ENCODE measurements around the gene BLOC1S6.

BLOC1S6 gene

DNA sequence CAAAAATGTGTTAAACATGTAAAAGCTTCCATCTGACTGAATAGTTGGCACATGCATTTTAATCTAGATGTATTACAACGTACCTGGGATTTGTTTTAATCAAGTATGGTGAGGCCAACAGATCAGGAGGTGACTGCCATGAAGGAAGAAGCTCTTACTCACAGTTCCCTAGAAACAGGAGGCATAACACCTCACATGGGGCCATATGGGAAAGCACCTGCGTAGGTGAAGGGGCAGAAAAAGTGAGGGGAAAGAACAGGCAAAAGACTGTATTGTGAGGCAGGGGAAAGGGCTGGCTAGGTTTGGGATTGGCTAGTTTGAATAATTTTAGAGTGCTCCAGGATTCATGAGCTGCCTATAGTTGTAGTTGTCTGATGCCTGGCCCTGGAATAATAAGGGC lies 57.3 kb downstream of the BLOC1S6 start:
- no peak overlapping the region for H3K27ac ChIP-seq

DNA sequence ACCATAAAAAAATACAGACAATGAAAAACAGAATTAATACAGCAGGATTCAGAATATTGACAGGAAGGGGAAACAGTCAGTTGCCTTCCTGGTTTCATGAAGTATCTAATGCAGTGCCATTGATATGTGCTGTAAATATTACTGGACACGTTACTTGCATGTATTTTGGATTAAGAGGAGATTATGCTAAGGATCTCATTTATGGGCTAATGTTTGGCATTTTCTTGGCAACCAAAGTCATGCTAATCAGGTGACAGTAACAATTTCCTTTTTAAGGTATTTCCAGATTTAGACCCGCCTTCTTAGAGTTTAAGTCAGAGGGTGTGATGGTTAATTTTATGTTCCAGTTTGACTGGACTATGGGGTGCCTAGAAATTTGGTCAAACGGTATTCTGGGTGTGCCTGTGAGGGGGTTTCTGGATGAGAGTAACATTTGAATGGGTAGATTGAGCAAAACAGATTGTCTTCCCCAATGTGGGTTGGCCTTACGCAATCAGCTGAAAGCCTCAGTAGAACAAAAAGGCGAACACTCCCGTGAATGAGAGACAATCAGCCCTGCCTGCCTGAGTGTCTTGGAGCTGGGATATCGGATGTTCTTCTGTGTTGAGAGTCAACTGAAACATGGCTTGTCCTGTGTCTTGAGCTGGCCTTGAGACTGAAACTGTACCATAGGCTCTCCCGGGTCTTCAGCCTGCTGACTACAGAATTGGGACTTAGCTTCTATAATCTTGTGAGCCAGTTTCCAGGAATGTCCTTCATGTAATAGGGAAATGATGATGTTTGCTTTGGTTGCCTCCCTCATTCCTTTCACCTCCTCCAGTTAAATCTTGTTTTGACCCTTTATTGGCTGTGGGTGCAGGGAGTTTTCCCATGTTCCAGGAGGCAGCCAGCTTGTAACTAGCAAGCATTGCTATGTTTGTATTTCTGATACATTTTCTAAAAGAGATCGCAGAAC lies 58.1 kb downstream of the BLOC1S6 start:
- TF ChIP-seq, protein P1, sequence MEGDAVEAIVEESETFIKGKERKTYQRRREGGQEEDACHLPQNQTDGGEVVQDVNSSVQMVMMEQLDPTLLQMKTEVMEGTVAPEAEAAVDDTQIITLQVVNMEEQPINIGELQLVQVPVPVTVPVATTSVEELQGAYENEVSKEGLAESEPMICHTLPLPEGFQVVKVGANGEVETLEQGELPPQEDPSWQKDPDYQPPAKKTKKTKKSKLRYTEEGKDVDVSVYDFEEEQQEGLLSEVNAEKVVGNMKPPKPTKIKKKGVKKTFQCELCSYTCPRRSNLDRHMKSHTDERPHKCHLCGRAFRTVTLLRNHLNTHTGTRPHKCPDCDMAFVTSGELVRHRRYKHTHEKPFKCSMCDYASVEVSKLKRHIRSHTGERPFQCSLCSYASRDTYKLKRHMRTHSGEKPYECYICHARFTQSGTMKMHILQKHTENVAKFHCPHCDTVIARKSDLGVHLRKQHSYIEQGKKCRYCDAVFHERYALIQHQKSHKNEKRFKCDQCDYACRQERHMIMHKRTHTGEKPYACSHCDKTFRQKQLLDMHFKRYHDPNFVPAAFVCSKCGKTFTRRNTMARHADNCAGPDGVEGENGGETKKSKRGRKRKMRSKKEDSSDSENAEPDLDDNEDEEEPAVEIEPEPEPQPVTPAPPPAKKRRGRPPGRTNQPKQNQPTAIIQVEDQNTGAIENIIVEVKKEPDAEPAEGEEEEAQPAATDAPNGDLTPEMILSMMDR (conservative IDR thresholded peaks at IDR 0.05): no peak
- H3K27ac ChIP-seq: no peak overlapping the region

More for the DNA sequence above, 57.3 kb downstream of the BLOC1S6 start:
- TF ChIP-seq, protein P1 (conservative IDR thresholded peaks at IDR 0.05): no peak

DNA sequence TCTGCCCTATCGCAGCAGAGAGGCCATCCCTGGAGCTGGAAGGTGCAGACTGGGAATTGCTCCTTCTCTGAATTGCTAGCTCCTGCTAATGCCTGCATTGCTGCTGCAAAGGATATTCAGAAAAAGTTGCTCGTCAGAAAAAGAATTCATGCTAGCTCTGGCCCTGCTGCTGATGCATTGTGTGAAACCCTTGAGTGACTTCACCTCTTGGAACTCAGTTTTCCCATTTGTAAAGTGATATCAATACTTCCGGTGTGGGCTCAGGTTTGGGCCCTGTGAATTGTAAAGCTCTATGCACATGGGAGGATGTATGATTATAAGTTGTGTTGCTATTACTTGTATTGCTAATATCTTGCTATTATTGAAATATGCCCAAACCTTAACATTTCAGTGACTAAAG lies 59.0 kb downstream of the BLOC1S6 start:
- H3K27ac ChIP-seq: no peak overlapping the region
- TF ChIP-seq, protein P1 (conservative IDR thresholded peaks at IDR 0.05): no peak

DNA sequence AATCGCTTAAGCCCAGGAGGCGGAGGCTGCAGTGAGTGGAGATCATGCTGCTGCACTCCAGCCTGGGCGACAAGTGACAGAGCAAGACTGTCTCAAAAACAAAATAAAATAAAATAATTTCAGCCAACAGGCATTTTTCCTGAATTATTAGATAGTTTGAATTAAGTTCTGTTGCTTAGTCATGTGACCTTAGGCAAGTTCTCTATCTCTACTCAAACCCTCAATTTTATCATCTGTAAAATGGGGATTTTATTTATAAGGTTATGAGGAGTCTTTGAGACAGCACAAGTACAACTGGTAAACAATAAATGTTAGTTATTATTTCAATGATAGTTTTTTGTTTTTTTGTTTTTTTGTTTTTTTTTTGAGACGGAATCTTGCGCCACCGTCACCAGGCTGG lies 60.6 kb downstream of the BLOC1S6 start:
- peak overlapping the region; percentile 76 for H3K27ac ChIP-seq
- TF ChIP-seq, protein P1 (conservative IDR thresholded peaks at IDR 0.05): no peak

DNA sequence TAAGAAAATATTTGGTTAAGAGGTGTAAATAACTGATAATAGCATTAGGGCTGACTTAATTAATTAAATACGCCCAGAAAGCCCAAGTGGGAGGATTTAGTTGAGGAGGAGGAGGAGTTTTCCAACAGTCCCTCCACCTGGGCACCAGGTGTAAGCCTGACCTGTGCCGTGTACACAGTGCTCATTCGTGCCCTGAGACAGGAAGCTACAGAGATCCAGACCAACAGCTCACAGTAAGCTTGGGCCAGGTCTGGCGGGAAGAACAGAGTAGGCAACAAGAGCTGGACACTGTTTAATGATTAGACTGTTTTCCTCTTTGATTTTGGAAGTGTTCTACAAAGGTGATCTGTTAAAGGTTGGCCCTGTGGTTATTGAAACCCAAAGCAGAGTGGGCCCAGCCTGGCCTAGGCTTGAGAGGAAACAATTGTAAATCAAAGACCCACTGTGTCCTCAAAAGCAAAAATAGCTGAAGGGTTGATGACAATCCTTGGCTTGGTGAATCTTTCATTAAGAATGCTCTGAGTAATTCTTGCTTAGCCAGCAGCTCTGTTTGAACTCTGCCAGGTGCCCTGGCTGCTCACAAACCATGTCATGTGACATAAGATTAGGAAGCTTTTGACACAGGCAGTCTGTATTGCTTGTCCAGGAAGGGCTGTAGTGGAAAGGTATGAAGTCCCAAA lies 61.5 kb downstream of the BLOC1S6 start:
- peak overlapping the region; percentile 76 for H3K27ac ChIP-seq
- TF ChIP-seq, protein P1 (conservative IDR thresholded peaks at IDR 0.05): no peak

DNA sequence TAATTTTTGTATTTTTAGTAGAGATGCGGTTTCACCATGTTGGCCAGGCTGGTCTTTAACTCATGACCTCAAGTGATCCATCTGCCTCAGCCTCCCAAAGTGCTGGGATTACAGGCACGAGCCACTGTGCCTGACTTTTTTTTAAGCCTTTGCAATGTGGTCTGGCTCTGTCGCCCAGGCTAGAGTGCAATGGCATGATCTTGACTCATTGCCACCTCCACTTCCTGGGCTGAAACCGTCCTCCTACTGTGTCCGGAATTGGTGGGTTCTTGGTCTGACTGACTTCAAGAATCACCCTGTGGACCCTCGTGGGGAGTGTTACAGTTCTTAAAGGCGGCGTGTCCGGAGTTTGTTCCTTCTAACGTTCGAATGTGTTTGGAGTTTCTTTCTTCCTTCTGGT lies 62.8 kb downstream of the BLOC1S6 start:
- H3K27ac ChIP-seq: peak overlapping the region; percentile 76

DNA sequence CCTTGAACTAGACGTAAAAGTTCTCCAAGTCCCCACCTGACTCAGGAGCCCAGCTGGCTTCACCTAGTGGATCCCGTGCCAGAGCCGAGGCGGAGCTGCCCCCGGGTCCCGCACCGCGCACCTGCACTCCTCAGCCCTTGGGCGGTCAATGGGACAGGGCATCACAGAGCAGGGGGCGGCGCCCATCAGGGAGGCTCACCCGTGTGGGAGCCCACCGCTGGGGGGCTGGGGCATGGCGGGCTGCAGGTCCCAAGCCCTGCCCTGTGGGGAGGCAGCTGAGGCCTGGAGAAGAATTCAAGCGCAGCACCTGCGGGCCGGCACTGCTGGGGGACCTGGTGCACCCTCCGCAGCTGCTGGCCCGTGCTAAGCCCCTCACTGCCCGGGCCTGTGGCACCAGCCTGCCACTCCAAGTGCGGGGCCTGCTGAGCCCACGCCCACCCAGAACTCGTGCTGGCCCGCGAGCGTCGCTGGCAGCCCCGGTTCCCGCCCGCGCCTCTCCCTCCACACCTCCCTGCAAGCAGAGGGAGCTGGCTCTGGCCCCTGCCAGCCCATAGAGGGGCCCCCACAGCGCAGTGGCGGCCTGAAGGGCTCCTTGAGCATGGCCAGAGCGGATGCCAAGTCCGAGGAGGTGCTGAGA lies 63.8 kb downstream of the BLOC1S6 start:
- no peak overlapping the region for H3K27ac ChIP-seq
- TF ChIP-seq, protein P1 (conservative IDR thresholded peaks at IDR 0.05): no peak
